ENCODE results near the gene BBS2.

Gene BBS2

GRCh38 chr16:56462064-56462796, 57.6 kb downstream of the BBS2 start:
- 93 to 94% methylated on average over 3 of the region's 3 CpGs for WGBS, 2 experiments
- Histone ChIP-seq H3K9me3 (ENCODE audit: control insufficient read depth, low read length) (no peaks in the 10 kb centered on the region), H3K27me3 (ENCODE audit: control insufficient read depth, insufficient read depth, low read length, poor library complexity, severe bottlenecking) (no peaks in the 10 kb centered on the region), H3K4me3 (ENCODE audit: insufficient read depth, low read depth, low read length) (no peak overlapping the region), H3K4me1 (ENCODE audit: control insufficient read depth, insufficient read depth, low read length) (no peaks in the 10 kb centered on the region), H3K27ac (ENCODE audit: insufficient read depth, low read depth, low read length, poor library complexity, severe bottlenecking) (no peak overlapping the region), H3K36me3 (ENCODE audit: control insufficient read depth, insufficient read depth, low read length) (peaks cover 23% of the 10 kb centered on the region)

- H3K27me3 ChIP-seq (ENCODE audit: control insufficient read depth, insufficient read depth, low read length, poor library complexity, severe bottlenecking) = no peaks in the 10 kb centered on the region
- no peak overlapping the region for H3K4me3 ChIP-seq (ENCODE audit: insufficient read depth, low read depth, low read length)
- H3K36me3 ChIP-seq (ENCODE audit: control insufficient read depth, insufficient read depth, low read length) = peaks cover 17% of the 10 kb centered on the region
- WGBS, 2 experiments = 94 to 95% methylated on average over 2 of the region's 2 CpGs
- no peak overlapping the region for H3K27ac ChIP-seq (ENCODE audit: insufficient read depth, low read depth, low read length, poor library complexity, severe bottlenecking)
- no peaks in the 10 kb centered on the region for H3K9me3 ChIP-seq (ENCODE audit: control insufficient read depth, low read length)
- H3K4me1 ChIP-seq (ENCODE audit: control insufficient read depth, insufficient read depth, low read length) = no peaks in the 10 kb centered on the region
Observed at GRCh38 chr16:56460101-56460500, 59.7 kb downstream of the BBS2 start.

GRCh38 chr16:56457927-56458470, 61.8 kb downstream of the BBS2 start:
- H3K27ac ChIP-seq (ENCODE audit: insufficient read depth, low read depth, low read length, poor library complexity, severe bottlenecking) = no peak overlapping the region
- H3K4me1 ChIP-seq (ENCODE audit: control insufficient read depth, insufficient read depth, low read length) = no peaks in the 10 kb centered on the region
- 96 to 97% methylated on average over 6 of the region's 6 CpGs for WGBS, 2 experiments
- H3K36me3 ChIP-seq (ENCODE audit: control insufficient read depth, insufficient read depth, low read length) = peaks cover 26% of the 10 kb centered on the region
- no peaks in the 10 kb centered on the region for H3K9me3 ChIP-seq (ENCODE audit: control insufficient read depth, low read length)
- H3K27me3 ChIP-seq (ENCODE audit: control insufficient read depth, insufficient read depth, low read length, poor library complexity, severe bottlenecking) = no peaks in the 10 kb centered on the region
- H3K4me3 ChIP-seq (ENCODE audit: insufficient read depth, low read depth, low read length) = no peak overlapping the region

GRCh38 chr16:56451753-56452689, 67.8 kb downstream of the BBS2 start:
- WGBS, 2 experiments = 10 to 11% methylated on average over 31 of the region's 31 CpGs
- Histone ChIP-seq H3K9me3 (ENCODE audit: control insufficient read depth, low read length) (no peaks in the 10 kb centered on the region), H3K27me3 (ENCODE audit: control insufficient read depth, insufficient read depth, low read length, poor library complexity, severe bottlenecking) (no peaks in the 10 kb centered on the region), H3K36me3 (ENCODE audit: control insufficient read depth, insufficient read depth, low read length) (peaks cover 25% of the 10 kb centered on the region), H3K4me3 (ENCODE audit: insufficient read depth, low read depth, low read length) (peak overlapping the region; percentile 77), H3K27ac (ENCODE audit: insufficient read depth, low read depth, low read length, poor library complexity, severe bottlenecking) (peak overlapping the region; percentile 53), H3K4me1 (ENCODE audit: control insufficient read depth, insufficient read depth, low read length) (peaks cover 5% of the 10 kb centered on the region)

- 0 to 1% methylated on average over 56 of the region's 56 CpGs for WGBS, 2 experiments
- peak within 1 kb of the TSS; percentile 53 for H3K27ac ChIP-seq (ENCODE audit: insufficient read depth, low read depth, low read length, poor library complexity, severe bottlenecking)
- H3K36me3 ChIP-seq (ENCODE audit: control insufficient read depth, insufficient read depth, low read length) = peaks cover 30% of the 10 kb centered on the region
- no peaks in the 10 kb centered on the region for H3K9me3 ChIP-seq (ENCODE audit: control insufficient read depth, low read length)
- H3K27me3 ChIP-seq (ENCODE audit: control insufficient read depth, insufficient read depth, low read length, poor library complexity, severe bottlenecking) = no peaks in the 10 kb centered on the region
- H3K4me1 ChIP-seq (ENCODE audit: control insufficient read depth, insufficient read depth, low read length) = peaks cover 5% of the 10 kb centered on the region
- peak within 1 kb of the TSS; percentile 77 for H3K4me3 ChIP-seq (ENCODE audit: insufficient read depth, low read depth, low read length)
Observed at GRCh38 chr16:56450986-56451752, 68.7 kb downstream of the BBS2 start, which contains the start of the genes NUDT21 and OGFOD1. Gene NUDT21 (minus strand): TSS chr16:56451332. CDS start chr16:56451202, 130 bp downstream. Gene OGFOD1 (plus strand): TSS chr16:56451554. CDS start chr16:56451613, 59 bp downstream.

- Histone ChIP-seq H3K4me3 (ENCODE audit: insufficient read depth, low read depth, low read length) (peak overlapping the region; percentile 77), H3K9me3 (ENCODE audit: control insufficient read depth, low read length) (no peaks in the 10 kb centered on the region), H3K27me3 (ENCODE audit: control insufficient read depth, insufficient read depth, low read length, poor library complexity, severe bottlenecking) (no peaks in the 10 kb centered on the region), H3K27ac (ENCODE audit: insufficient read depth, low read depth, low read length, poor library complexity, severe bottlenecking) (no peak overlapping the region), H3K4me1 (ENCODE audit: control insufficient read depth, insufficient read depth, low read length) (peaks cover 5% of the 10 kb centered on the region), H3K36me3 (ENCODE audit: control insufficient read depth, insufficient read depth, low read length) (peaks cover 32% of the 10 kb centered on the region)
- WGBS, 2 experiments = 9 to 13% methylated on average over 14 to 18 of the region's 18 CpGs
Observed at GRCh38 chr16:56450275-56450985, 69.4 kb downstream of the BBS2 start.

GRCh38 chr16:56448005-56448404, 71.8 kb downstream of the BBS2 start:
- Histone ChIP-seq H3K36me3 (ENCODE audit: control insufficient read depth, insufficient read depth, low read length) (peaks cover 31% of the 10 kb centered on the region), H3K9me3 (ENCODE audit: control insufficient read depth, low read length) (no peaks in the 10 kb centered on the region), H3K4me3 (ENCODE audit: insufficient read depth, low read depth, low read length) (no peak overlapping the region), H3K27me3 (ENCODE audit: control insufficient read depth, insufficient read depth, low read length, poor library complexity, severe bottlenecking) (no peaks in the 10 kb centered on the region), H3K27ac (ENCODE audit: insufficient read depth, low read depth, low read length, poor library complexity, severe bottlenecking) (no peak overlapping the region), H3K4me1 (ENCODE audit: control insufficient read depth, insufficient read depth, low read length) (peaks cover 5% of the 10 kb centered on the region)

GRCh38 chr16:56447286-56447685, 72.5 kb downstream of the BBS2 start:
- H3K36me3 ChIP-seq (ENCODE audit: control insufficient read depth, insufficient read depth, low read length) = peaks cover 31% of the 10 kb centered on the region
- no peak overlapping the region for H3K27ac ChIP-seq (ENCODE audit: insufficient read depth, low read depth, low read length, poor library complexity, severe bottlenecking)
- H3K9me3 ChIP-seq (ENCODE audit: control insufficient read depth, low read length) = no peaks in the 10 kb centered on the region
- H3K27me3 ChIP-seq (ENCODE audit: control insufficient read depth, insufficient read depth, low read length, poor library complexity, severe bottlenecking) = no peaks in the 10 kb centered on the region
- 92 to 100% methylated on average over 1 of the region's 2 CpGs for WGBS, 2 experiments
- H3K4me3 ChIP-seq (ENCODE audit: insufficient read depth, low read depth, low read length) = no peak overlapping the region
- no peaks in the 10 kb centered on the region for H3K4me1 ChIP-seq (ENCODE audit: control insufficient read depth, insufficient read depth, low read length)

- no peaks in the 10 kb centered on the region for H3K9me3 ChIP-seq (ENCODE audit: control insufficient read depth, low read length)
- H3K4me3 ChIP-seq (ENCODE audit: insufficient read depth, low read depth, low read length) = no peak overlapping the region
- no peaks in the 10 kb centered on the region for H3K27me3 ChIP-seq (ENCODE audit: control insufficient read depth, insufficient read depth, low read length, poor library complexity, severe bottlenecking)
- no peaks in the 10 kb centered on the region for H3K4me1 ChIP-seq (ENCODE audit: control insufficient read depth, insufficient read depth, low read length)
- WGBS, 2 experiments = 89 to 98% methylated on average over 1 of the region's 1 CpG
- peaks cover 34% of the 10 kb centered on the region for H3K36me3 ChIP-seq (ENCODE audit: control insufficient read depth, insufficient read depth, low read length)
- H3K27ac ChIP-seq (ENCODE audit: insufficient read depth, low read depth, low read length, poor library complexity, severe bottlenecking) = no peak overlapping the region
Observed at GRCh38 chr16:56438038-56438437, 81.8 kb downstream of the BBS2 start.
